Measurements from ENCODE around the gene GCC2. TPM values are rescaled to one million over a fixed set of nuclear protein-coding genes. Genes with fewer than 3 reads are reported as not detected.

Gene GCC2
- total and polyA plus RNA-seq, 2 of the 13 experiments (the other 11 are each of a cell fraction or from before 2014, with no cell fraction given): 17.6 to 22.5 TPM

- intact Hi-C loops (cut with micrococcal nuclease; ENCODE audit: unreplicated experiment) (no loop called here), in situ Hi-C loops (cut with HindIII; ENCODE audit: extremely low pct_ligation_motif_present, low pct_unique_long_range_greater_than_20kb) (no loop called here)
- POLR2A ChIA-PET: no interaction called here
- no peak for FAIRE-seq
- WGBS (ENCODE audit: low lambda C conversion rate): 26% methylated on average over 2 of the region's 2 CpGs
- H3K9ac ChIP-seq (ENCODE audit: insufficient read depth, low read depth, low read length): no peak overlapping the region
- H3K9me3 ChIP-seq (ENCODE audit: low read length): no peaks in the 10 kb centered on the region
- H3K79me2 ChIP-seq (ENCODE audit: insufficient read depth, low read length): no peaks in the 10 kb centered on the region
- H3K4me2 ChIP-seq (ENCODE audit: low read depth, low read length): no peak overlapping the region
- ATAC-seq: no peak
- no peaks in the 10 kb centered on the region; a peak in 1 of 5 replicates for H3K27me3 ChIP-seq (ENCODE audit: control insufficient read depth in 1 of 2, insufficient read depth in 2 of 2, low read length in 2 of 2)
- H4K20me1 ChIP-seq (ENCODE audit: insufficient read depth, low read length): no peaks in the 10 kb centered on the region
- CTCF ChIA-PET (ENCODE audit: low intra/inter-chr PET ratio, low total read pairs): no interaction called here
- no peak overlapping the region for H3K4me3 ChIP-seq (replicated peaks in 1 of 3; ENCODE audit: insufficient read depth in 1 of 3, low read depth in 2 of 3, low read length in 3 of 3)
- BruUV-seq (replicated peaks): no TSS peak
- no peak overlapping the region for H2AFZ ChIP-seq (ENCODE audit: low read length)
- H3K4me1 ChIP-seq (ENCODE audit: insufficient read depth, low read length): peaks cover 5% of the 10 kb centered on the region; the same call in 1 of the 2 replicates
- DNase-seq (ENCODE audit: low spot score): no peak
- TF ChIP-seq ZBTB40 (IDR thresholded peaks at IDR 0.05) (no peak), ZBTB40 (CRISPR knock-in tag; IDR thresholded peaks at IDR 0.05) (no peak), MAFK (conservative IDR thresholded peaks at IDR 0.05 in 1 of 2, IDR thresholded peaks at IDR 0.05 in 1 of 2; ENCODE audit: low read length in 2 of 2) (peak; percentile 42 to 65; a peak in 3 of 4 replicates), HOMEZ (CRISPR knock-in tag; IDR thresholded peaks at IDR 0.05; ENCODE audit: low read depth) (no peak), ZNF556 (CRISPR knock-in tag; IDR thresholded peaks at IDR 0.05; ENCODE audit: borderline replicate concordance) (no peak)
- no peak overlapping the region for H3K27ac ChIP-seq (ENCODE audit: extremely low read length, insufficient read depth, low read length)
- no peaks in the 10 kb centered on the region for H3K36me3 ChIP-seq (replicated peaks in 1 of 2; ENCODE audit: control insufficient read depth in 1 of 2, insufficient read depth in 2 of 2, low read length in 2 of 2)
These were observed 7.3 kb upstream of the GCC2 start for GRCh38 chr2:108441712-108442111.
